Measurements from ENCODE around the gene STPG4.

The STPG4 gene

DNA sequence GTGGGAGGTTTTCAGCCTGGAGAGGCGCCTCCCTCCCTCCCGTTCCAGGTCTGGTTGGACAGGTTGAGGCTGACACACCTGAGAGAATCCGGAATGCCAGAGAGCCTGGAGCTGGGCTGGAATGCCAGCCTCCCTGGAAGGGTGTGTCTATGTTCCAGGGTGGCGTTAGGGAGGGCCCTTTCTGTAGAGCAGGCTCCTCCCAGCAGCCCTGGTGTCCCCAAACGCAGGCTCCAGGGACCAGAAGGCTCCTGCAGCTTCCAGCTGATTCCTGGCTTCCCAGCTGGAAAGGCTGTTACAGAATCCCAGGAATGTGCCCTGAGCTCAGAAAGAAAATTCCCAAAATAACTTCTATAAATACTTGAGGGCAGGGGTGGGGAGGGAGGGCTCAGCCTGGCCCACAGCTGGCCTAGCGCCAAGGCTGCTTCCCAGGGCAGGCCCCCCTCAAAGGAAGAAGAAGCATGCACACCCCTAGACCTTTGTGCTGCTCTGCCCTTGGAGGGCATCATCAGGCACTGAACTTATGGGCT is 85.4 kb downstream of the STPG4 start:
- DNase-seq, result no peak

GRCh38 chr2:47068981-47069627 is 86.0 kb downstream of the STPG4 start:
- no peak for DNase-seq

DNA sequence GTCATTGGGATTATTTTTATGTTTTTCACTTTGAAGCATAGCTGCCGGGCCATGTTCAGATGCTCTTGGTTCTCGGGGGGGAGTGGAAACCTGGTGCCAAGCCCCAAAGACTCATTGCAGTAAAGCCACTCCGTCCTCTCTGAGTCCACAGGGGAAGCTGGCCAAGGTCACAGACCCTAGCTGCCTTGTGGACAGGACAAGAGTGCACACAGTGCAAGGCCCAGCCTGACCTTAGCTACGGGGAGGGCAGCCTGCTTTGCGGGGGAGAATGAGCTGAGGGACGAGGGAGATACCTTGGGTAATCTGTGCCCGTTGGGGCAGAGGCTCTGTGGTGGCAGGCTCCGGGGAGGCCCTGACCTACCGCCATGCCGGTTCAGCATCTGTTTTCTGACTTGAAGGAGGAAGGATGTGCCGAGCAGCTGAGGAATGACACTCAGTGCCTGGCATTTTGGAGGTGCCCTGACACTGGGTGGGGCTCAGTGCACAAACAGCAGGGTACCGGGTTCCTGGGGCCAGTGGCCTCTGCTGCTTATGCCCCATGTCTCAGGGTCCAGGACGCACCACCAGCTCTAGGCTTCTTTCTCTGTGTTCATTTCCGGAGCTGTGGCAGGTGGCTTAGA is 87.2 kb downstream of the STPG4 start:
- no peak for DNase-seq

DNA sequence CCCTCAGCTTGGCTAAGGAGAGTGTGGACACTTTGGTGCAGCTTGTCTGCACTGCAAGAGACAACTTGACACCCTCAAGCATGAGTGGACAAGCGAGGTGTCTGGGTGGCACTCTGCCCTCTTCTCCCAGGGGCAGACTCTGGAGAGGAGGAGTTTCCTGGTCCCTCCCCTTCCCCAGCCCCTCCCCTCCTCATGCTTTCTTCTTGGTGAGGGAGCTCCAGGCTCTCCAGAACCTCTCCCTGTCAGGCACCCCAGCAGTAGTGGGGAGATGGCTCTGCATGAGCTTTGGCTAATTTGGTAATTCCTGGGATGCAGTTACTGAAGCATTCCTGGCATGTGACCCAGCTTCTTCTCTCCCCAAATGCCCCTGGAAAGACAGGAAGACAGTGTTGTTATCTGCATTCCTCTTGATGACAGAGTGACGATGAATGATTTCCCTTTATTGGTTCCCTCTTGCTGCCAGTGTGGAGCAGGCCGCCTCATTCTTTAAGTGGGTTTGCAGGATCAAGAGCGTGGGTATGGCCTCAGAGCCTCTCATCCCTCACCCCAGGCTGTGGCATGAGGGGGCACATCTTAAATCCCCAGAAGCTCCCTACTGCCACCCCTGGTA is 89.2 kb downstream of the STPG4 start:
- DNase-seq, result no peak

DNA sequence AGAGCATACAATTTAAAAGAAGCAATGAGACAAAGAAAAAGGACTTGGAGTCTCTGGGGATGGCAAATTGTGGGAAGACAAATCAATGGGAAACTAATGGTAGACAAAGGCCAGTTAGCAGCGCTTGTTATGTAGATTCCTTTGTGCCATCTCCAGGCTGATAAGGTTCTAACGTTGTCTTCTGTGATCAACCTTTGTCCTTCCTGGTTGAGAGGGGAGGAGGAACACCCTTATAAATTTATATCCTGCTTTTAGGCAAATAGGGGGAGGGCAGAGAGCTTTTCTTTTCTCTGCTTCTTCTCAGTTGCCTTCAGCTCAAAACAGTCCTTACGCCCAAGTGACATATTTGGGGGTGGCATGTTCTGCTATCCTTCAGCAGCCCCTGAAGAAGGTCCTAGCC is 89.8 kb downstream of the STPG4 start:
- DNase-seq, result no peak

DNA sequence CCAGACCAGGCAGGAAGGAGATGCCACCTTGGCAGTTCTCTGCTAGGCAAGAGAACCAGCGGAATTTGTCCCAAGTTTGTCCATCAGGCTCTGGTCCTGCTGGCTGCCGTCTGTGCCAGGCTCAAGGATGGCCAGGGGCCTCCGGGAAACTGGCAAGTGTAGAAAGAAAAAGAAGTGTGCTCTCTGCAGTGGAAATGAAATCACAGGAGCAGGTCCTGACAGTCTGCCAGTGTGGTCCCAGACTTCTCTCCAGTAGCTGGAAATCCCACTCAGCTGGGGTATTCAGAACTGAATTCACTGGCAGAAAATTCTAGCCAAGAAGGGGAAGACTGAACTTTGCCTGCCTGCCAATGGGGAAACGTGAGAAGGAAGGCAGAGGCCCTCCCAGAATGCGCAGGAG is 91.0 kb downstream of the STPG4 start:
- DNase-seq, result no peak

DNA sequence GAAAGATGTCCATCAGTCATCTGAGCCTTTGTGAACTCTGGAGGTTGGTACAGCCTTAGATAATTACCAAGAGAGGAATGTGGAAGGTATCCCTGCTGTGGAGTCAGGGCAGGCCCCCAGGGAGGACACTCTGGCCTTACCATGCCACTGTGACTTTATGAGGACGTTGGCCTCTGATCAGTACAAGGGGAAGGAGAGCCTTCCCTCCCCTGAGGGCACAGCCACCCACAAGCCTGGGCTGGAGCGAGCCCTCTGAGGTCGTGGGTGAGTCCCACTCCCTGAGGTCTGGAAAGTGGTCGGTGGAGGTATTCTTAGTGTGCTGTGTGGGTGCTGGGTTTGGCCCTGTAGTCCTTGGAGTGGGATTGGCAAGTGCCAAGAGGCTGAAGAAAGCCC is 91.6 kb downstream of the STPG4 start:
- no peak for DNase-seq

- no peak for DNase-seq
These were observed 92.2 kb downstream of the STPG4 start for GRCh38 chr2:47062681-47063537.

DNA sequence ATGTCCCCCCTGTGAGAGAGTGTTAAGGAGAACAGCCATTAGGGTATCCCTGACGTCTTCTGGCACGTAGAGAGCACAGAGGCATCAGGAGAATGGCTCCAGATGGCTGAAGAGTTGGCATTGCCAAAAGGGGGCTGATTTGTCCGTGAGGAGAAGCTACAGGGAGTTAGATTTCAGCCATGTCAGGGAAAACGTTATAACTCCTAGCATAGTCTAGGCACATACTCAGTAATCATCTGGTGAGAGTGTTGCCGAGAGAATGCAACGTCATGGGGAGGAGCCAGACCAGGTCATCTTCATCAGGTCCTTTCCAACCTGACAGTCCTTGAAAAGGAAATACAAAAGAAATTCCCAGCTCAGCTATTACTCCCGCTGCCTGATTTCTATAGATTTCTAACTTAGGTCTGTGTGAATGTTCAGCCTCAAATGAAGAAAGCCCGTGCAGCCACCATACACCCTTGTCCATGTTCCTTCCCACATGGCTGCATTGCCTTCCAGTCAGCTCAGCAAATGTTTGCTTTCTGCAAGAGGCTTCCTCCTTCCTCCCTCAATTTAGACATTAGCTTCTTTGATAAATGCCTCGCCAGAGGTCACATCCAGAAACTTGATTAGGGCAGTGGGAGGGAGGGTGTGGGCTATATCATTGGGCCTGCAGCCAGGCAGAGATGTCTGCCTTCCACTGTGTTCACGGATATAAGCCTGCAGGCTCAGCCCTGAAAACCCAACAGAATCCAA is 93.0 kb downstream of the STPG4 start:
- DNase-seq, result no peak

DNA sequence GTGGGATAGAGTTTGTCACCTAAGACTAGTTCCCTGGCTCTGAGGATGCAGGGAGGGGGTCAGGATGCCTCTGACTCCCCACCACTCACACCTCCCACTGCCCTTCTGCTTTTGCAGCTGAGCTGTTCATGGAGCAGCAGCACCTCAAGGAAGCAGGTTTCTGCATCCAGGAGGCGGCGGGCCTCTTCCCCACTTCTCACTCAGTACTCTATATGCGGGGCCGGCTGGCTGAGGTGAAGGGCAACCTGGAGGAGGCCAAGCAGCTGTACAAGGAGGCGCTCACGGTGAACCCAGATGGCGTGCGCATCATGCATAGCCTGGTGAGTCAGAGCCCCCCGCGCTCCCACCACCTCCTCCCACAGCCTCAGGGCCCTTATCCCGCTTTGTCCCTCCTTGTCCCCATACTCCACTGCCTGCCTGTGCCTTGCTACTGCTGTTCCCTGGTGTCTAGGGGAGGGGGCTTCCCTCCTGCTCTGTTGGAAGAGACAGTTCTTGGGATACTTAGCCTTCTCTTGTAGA is 94.4 kb downstream of the STPG4 start:
- no peak for DNase-seq

DNA sequence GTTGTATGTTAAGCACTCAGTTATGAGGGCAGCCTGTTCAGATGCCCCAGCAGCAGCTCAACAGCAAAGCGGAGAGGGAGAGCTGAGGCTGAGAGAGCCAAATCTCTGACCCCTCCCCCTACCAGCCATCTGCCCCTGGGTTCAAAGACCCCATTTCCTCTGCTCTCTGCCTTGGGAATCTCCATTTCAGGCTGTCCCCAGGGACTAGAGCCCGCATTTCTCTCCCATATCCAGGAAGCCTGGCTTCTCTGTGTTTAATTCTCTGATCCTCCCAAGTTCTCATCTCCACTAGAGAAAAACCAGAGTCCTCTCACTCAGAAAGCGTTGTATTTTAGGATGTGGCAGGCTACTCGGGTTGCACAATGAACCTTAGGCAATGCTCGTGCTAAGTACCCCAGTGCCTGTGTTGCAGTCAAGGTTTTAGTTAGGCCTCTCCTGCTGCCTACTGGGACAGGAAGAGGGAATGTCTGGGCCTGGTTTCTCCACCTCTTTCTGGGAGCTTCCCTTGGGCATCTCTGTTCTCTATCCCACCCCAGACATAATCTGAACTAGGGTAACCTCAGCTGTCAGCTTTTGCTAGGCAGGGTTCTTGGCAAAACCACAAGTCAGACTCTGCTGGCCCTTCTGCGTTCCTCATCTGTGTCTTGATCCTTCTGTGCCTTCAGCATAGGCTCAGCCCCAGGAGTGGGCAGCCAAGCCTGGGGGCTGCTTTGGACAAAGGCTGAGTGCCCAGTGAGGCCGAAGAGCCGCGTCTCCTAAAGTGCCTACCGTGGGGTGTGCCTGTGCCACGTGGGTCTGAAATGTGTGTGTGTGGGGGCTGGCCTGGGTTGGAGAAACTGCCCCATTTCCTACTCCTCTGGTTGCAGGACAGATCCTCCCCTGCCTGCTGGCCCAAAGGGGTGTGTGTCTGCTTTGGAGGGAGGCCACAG is 96.8 kb downstream of the STPG4 start:
- no peak for DNase-seq

DNA sequence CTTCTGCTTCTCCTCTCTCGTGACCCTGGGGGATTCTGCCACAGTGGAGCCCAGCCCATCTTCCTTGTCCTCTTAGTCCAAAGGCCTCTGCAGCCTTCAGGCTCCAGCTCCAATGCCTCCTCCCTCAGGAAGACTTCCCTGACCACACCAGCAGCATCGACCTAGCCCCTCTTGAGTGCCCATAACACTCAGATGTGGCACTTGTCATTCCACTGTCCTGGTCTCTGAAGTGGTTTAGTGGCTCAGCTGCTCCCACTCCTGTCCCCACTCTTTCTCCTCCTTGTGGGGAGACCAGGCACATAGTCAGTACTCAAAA is 97.5 kb downstream of the STPG4 start:
- DNase-seq, result no peak

DNA sequence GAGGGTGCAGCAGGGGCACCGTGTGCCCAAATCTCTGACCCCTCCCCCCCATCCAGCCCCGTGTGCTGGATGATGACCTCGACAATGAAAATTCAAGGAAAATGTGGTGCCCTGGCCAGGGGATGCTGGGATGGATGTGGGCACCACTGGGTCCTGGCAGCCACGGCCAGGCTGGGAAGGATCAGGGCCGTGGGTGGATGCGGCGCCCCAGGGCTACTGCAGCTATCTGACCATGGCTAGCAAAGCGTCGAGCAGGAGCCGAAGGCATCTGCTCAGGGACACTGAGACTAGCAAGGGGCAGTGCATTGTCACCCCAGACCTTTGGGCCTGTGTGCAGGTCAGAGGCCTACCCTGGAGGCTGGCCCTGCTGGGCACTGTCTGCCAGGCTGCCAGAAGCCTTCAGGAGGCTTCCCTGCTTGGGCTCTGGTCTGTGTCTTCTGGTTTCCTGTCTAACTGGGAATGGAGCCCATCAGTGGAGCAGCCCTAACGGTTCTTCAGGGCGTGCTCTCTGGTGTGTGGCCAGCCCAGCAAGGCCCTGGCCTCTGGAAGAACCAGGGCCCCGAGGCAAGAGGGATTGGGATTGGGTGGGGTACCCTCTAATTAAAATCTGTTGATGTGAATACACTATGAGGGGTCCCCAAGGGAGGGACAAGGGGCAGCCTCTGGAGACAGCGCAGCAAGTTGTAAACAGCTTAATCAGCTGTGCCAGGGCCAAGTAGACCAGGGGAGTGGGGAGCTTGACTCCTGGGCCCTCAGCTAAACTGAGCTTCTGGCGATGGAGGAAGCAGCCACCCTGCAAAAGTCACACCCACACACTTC is 98.0 kb downstream of the STPG4 start:
- no peak for DNase-seq

DNA sequence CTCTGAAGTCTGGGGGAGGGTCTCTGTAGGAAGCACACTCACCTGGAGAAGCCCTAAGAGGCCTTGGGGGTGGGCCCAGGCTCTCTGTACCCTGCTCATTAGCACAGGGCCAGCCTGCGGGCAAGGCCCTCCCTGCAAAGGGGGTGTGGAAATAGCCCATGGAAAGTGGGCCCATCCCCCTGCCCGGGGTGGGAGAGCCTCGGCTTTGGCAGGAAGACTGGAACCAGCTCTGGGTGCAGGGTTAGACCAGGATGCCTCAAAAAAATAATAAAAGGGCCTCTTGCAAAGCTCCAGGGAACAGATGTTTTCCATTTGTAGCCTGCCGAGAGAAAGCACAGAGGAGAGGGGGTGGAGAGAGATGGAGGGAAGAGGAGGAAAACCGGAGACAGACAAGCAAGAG is 98.7 kb downstream of the STPG4 start:
- DNase-seq, result no peak

DNA sequence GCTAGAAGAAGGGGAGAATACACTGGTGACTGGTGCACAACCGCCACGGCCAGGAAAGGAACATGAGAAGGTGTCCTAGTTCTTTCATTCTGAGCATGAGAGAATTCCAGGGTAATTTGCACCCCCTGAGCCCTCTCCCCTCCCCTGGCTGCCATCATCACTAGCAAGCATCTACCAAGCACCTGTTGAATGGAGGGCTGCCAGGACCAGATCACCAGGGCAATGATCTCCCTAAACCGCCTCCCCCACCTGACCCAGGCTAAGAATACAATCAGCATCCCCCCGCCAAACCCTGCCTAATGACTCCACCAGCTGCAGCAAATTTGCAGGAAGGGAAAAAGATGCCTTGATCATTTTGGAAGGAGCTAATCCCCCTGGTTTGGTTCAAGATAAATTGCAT is 100.2 kb downstream of the STPG4 start:
- no peak for DNase-seq

- no peak for DNase-seq
These were observed 101.0 kb downstream of the STPG4 start for GRCh38 chr2:47054036-47054555.

DNA sequence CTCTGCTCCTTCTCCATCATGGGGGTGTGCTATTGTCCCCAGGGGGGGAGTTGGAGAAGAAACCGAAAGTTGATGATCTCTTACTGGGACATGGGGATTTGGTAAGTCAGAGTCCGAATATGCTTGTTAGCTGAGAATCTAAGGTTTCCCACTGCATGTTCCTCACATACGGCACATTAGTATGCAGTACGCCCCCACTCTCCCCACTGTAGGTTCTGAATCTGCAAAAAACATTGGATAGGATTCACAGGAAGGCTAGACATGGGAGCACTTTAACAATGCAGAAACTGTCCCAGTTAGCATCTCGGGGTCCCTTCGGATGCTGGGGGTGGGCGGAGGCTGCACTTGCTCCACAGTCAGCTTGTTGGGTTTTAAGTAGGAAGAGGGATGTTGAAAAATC is 102.3 kb downstream of the STPG4 start:
- DNase-seq, result no peak

DNA sequence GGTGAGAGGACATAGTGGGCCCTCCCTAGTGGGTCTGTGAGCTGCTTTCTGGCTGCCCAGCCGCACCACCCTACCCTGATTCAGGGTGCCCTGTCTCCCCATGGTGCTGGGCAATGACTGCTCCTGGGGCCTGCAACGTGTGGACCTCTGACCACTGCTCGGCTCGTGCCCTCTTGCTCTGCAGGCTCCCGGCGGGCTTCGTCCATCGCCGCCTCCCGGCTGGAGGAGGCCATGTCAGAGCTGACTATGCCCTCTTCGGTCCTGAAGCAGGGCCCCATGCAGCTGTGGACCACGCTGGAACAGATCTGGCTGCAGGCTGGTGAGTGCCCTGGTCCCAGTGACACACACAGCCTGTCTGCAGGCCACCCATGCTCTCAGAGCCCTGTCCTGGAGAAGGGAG is 103.5 kb downstream of the STPG4 start:
- DNase-seq, result no peak

- DNase-seq, result no peak
These were observed 104.3 kb downstream of the STPG4 start for GRCh38 chr2:47050762-47051161.

GRCh38 chr2:47050021-47050760 is 104.9 kb downstream of the STPG4 start:
- DNase-seq, result no peak
